ENCODE measurements around the gene SDR39U1.

SDR39U1 gene

DNA sequence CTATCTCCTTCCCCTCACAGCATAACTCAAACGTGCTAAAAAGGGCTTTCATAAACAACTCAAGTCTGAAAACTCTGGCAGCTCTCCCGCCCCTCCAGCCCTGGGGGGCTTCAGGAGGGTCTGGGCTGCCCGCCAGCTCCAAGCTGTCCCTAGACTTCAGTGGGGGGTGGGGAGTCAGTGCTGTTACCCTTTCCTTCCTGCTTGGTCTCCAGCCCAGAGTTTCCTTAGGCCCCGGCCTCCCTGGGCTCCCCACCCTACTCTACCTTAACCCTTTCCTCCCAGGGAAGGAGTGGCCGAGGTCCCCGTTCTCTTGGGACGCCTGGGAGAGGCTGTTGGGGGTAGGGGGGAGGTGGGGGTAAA is 44.3 kb downstream of the SDR39U1 start:
- DNase-seq (ENCODE audit: low read depth), result no peak
- H3K4me3 ChIP-seq (ENCODE audit: low read length), result peak overlapping the region; percentile 62
- TF ChIP-seq CTCF (conservative IDR thresholded peaks at IDR 0.05; ENCODE audit: low read depth, low read length), result no peak

- TF ChIP-seq CTCF (conservative IDR thresholded peaks at IDR 0.05; ENCODE audit: low read depth, low read length), result no peak
- no peak for DNase-seq (ENCODE audit: low read depth)
- H3K4me3 ChIP-seq (ENCODE audit: low read length), result no peak overlapping the region
Observed at GRCh38 chr14:24397639-24398292, 44.8 kb downstream of the SDR39U1 start.

DNA sequence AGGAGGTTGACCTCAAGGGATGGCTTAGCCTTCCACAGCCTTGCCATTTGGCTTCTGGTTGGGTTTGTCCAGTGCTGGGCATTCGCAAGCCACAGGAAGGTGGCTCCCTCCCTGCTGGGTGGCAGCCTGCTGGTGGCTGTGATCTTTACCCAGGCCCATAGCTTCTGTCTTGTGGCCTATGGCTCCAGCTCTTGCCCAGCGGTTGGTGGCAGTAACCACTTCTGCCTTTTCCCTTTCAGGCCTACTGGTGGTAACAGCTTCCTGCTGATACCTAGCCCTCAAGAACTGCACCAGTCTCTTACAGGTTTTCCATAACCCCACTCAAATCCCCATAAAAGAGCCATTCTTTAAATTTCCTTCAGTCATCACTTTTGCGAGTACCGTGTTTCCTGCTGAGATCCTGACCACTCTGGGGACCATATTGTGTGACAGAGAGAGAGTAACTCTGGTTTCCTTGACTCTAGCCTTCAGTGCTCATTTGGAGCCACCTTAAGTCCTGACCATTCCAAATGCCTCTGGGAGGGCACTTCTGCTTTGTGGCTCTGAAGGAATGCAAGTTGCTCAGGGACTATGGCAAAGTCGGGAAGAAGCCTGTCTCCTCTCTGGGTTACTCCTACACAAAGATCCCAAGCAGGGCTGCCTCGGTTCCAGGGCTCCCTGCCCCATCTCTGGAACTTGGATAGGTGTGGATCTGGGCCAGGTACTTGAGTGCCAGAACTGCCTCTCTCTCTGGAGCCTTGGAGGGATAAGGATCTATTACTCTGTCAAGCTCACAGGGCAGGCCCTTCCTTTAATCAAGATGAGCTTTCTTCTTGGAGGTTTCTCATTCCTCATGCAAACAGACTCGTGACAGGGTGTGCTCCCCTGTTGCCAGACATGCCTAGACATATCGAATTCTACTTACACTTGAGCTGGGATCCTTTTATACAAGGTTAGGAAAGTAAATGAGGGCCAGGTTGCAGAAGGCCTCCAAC is 46.7 kb downstream of the SDR39U1 start:
- no peak for DNase-seq (ENCODE audit: low read depth)
- TF ChIP-seq CTCF (conservative IDR thresholded peaks at IDR 0.05; ENCODE audit: low read depth, low read length), result no peak
- no peak overlapping the region for H3K4me3 ChIP-seq (ENCODE audit: low read length)

DNA sequence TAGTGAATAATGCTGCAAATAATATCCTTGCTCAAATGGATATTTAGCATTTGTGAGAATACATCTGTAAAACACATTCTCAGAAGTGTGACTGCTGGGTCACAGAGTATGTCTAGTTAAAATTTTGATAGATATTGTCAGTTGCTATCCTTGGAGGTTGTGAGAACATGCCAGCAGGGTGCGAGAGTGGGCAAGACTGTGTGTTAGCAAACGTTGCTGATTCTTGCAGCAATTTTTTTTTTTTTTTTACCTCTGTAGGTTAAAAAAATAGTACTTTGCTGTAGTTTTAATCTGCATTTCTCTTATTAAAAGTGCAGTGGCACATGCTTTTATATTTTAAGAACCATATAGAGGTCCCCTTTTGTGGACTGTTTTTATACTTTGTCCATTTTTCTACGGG is 48.3 kb downstream of the SDR39U1 start:
- DNase-seq (ENCODE audit: low read depth), result no peak
- TF ChIP-seq CTCF (conservative IDR thresholded peaks at IDR 0.05; ENCODE audit: low read depth, low read length), result no peak
- H3K4me3 ChIP-seq (ENCODE audit: low read length), result no peak overlapping the region

- peak; percentile 25 for TF ChIP-seq CTCF (conservative IDR thresholded peaks at IDR 0.05; ENCODE audit: low read depth, low read length)
- H3K4me3 ChIP-seq (ENCODE audit: low read length), result no peak overlapping the region
- no peak for DNase-seq (ENCODE audit: low read depth)
Observed at GRCh38 chr14:24392325-24393091, 50.1 kb downstream of the SDR39U1 start.

DNA sequence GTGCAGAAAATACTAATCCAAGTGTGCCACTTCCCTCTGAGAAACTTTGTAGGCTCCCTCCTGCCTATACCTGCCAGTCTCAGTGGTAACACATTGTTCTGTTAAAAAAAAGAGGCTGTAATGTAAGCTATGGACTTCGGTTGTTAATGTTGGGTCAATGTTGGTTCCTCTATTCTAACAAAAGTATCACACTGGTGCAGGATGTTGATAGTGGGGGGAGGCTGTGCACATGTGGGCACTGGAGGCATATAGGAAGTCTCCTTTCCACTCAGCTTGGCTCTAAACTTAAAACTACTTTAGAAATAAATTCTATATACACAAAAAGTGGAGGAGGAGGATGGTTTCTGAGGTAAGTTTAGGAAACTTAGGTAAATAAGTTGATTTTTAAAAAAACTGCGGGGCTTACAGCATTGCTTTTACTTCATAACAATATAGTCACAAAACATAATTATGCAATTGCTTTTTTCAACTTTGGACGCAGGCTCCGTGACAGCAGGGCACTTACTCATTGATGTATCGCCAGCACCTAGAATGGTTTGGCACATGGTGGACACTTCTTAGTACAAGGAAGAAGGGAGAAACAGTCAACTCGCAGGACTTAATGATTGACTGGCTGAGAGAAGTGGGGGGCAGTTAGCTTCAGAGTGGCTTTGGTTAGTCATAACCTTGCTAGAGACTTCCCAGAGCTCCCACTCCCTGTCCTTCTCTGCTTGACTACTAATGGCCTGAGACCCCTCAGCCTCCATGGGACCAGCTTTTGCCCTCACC is 51.7 kb downstream of the SDR39U1 start:
- H3K4me3 ChIP-seq (ENCODE audit: low read length), result no peak overlapping the region
- no peak for DNase-seq (ENCODE audit: low read depth)
- TF ChIP-seq CTCF (conservative IDR thresholded peaks at IDR 0.05; ENCODE audit: low read depth, low read length), result no peak

Measured in retinal pigment epithelial cell (primary cell).